Activated effector memory CD4-positive, alpha-beta T cell treated with Interleukin-2 at 50 U/mL for 16 hours (primary cell): ENCODE measurements around the gene CAMSAP1.
A peak's percentile ranks its signal among the peaks of the same experiment; 100 is the strongest.
"Not testable (repeated sequence)": the region's sequence is repeated elsewhere in the genome, so short reads cannot be mapped to it uniquely, and the experiment has no call there.

ENCODE experiments used
- DNase-seq: peaks from one replicate; pipeline ENCODE4 v3.0.0-alpha.2; 2020

Gene CAMSAP1

DNA sequence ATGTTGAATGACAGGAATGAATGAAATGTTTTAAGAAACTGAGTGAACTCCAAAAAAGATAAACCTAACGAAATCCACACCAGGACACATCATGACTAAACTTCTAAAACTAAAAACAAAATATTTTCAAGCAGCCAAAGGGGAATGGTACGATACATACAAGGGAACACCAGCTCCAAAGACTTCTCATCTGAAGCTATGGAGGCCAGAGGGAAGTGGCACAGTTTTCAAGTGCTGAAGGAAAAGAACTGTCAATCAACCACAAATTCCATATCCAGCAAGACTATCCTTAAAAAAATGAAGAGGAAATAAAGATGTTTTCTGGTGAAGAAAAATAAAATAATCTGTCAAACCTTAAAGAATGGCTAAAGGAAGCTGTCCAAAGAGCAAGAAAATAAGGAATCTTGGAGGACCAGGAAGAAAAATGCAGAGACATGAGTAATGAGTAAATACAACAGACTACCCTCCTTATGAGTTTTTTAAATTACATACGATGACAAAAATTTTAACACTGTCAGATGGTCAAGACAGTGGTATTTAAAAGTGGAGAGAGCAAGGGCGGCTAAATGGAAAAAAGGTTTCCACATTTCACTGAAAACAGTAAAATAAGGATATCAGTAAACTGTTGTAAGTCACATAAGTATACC lies 12.0 kb downstream of the CAMSAP1 start:
- DNase-seq = no peak

DNA sequence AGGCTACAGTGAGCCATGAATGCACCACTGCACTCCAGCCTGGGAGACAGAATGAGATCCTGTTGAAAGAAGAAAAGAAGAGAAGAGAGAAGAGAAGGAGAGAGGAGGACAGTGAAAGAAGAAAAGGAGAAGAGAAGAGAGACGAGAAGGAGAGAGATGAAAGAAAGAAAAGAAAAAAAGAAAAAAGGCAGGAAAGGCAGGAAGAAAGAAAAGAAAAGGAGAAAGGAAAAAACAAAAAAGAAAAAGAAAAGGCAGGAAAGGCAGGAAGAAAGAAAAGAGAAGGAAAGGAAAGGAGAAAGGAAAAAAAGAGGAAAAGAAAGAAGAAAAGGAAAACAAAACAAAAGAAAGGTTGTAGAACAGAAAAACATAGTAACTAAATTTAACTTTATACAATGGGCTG lies 14.2 kb downstream of the CAMSAP1 start:
- no peak for DNase-seq

DNA sequence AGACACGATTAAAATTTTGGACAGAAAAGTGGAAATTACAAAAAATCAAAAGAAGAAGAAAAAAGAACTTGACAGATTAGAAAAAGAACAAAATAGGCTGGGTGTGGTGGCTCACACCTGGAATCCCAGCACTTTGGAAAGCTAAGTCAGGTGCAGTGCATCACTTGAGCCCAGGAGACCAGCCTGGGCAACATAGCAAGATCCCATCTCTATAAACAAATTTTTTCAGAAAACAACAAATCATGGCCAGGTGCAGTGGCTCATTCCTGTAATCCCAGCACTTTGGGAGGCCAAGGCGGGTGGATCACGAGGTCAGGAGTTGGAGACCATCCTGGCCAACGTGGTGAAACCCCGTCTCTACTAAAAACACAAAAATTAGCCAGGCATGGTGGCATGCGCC lies 15.0 kb downstream of the CAMSAP1 start:
- DNase-seq = not testable (repeated sequence)

DNA sequence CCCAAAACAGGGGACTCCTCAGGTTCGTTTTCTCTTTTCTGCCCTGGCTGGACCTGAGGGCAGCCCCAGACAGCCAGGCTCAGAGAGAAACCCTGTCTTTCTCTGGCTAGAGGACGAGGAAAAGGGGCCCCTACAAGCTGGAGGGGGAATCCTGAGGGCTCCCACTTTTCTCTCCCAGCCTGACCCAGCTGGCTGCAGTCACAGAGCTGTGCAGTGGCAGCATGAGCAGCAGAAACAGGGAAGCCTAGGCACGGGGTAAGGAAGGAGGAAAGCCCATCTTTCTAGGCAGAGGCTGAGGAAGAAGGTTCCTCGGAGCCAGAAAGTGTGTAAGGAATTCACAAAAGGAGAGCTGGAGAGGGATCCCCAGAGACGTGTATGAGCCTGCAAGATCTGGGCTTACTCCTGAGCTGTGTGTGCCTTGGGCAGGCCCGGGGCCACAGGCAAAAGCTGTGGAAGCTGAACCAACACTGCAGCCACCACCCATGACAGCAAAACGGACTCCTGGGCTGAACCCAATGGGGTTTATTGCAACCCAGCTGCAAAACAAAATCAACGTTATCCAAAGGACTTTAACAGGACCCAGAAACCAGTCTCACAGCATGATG lies 16.2 kb downstream of the CAMSAP1 start:
- no peak for DNase-seq

DNA sequence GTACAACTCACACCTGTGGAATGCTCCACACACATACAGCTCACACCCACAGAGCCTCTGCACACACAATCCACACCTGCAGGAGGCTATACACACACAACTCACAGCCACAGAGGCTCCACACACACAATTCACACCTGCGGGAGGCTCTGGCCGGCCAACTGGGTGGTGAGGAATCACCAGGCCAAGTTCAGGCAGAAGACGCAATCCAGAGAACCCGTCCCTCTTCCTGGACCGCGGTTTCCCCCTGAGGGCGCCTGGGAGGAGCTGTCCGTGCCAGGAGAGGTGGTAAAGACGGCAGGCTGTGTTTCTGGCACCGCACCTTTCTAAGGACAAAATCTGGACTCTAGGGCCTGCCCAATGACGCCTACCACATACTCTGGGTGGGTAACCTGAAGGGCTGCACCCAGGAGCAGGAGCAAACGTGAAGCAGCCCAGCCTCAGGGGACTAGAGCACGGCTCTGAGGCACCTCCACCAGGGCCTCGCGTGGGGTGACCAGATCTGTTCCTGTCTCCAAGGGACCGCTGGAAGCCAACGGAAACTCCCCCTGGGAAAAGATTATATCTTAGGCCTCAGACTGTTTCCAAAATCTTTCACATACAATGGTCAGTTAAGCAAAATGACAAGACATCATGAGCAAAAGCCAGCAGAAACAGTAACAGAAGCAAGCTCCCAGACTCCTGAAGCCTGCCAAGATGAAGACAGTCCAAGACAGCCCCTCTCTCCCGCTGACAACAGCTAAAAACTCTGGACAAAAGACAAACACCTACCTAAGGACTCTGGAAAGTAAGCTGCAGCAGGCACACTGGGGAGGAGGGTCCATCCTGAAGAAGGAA lies 16.9 kb downstream of the CAMSAP1 start:
- DNase-seq = no peak

DNA sequence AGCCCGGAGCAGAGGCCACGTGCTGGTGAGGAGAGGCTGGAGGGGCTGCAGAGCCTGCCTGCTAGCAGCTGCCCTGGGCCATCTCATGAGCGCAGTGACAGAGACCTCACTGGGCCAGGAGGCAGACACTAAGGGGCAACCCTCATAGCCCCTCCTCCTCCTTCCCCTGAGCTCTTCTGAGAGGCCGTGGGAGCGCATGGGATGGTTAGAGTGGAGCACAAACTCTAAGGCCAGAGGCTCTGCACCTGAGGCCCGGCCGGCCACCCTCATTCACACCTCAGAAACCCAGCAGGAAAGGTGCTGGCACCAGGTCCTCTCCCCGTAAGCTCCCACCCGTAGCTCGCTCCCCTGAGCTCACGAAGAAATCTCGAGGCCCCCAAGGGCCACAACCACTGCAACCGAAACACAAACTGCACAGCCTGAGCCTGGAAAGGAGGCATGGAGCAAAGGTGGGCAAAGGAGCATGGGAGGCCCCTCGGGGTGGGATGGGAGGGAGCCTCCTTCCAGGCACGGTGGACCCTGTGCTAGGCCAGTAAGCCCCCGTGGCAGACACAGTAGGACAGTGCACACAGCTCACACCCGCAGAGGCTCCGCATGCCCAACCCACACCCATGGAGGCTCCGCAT lies 17.7 kb downstream of the CAMSAP1 start:
- no peak for DNase-seq

DNA sequence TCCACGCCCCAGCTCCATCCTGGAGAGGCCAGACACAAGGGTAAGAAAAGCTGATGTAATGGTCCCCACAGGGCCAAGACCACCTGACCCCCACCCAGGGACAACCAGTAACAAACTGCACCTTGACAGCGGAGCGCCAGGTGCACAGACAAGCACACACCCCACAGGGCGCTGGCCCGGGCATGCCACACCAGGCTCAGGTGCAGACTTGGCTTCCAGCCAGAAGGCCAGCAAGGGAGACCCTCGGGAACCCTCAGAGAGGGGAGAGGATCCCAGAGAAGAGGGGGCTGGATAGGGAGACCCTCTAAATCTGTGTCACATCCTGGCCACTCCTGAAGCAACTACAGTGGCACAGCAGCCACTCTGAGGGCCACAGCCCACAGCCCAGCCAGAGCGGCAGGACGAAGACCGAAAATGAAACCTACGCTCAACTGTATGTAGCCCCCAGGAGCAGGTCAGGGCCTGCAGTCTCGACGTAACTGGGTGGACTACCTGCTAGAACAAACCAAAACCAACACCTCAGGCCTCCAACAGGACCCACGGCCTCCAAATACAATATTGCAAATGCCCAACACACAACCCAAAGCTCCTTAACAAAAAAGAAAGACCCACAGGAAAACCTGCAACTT lies 18.5 kb downstream of the CAMSAP1 start:
- DNase-seq = no peak

DNA sequence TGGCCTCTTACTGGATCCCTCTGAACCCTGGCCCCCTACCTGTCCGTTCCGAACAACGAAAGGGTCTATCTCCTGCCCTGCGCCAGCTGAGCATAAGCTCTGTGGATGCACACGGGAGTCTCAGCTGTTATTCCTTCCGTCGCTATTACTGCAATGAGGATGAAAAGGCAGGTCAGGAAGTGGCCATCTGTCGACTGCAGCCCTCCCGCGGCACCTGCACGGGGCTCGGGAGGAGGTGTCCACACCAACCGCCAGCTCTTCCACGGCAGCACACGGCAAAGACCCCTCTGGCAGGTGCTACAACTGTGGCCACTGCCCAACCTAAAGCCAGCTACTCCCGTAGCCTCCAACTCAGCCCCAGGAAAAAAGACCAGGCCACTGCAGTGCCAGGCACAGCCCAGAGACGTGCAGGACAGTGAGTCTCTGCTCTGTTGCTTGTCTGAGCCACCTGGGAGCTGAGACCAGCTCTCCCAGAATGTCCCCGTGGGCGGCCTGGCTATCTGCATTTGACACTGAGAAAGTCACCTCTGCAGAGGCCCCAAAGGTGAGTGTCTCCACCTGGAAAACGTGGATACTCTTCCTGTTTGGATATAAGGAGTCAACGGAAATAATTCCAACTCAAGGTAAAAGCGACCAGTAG lies 19.1 kb downstream of the CAMSAP1 start:
- DNase-seq = no peak

DNA sequence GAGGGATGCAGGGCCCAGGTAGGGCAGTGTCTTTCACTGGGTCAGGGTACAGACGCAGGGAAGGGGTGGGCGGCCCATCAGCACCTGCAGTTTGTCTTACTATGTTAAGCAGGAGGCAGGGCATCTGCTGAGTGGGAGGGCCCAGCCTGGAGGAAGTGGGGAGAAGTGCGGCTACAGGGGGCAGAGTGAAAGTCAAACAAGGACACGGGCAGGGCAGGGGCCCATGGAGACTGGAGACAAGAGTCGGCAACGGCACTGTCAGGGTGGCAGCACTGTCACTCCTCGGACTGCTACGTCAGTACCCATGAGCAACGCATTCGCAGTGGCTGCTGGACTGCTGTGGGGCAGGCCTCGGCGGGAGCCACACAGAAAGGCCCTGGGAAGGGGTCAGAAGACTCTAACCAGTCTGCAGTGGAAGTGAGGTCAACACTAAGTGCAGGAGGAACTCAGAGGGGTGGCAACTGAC lies 19.7 kb downstream of the CAMSAP1 start:
- peak; percentile 46 for DNase-seq

DNA sequence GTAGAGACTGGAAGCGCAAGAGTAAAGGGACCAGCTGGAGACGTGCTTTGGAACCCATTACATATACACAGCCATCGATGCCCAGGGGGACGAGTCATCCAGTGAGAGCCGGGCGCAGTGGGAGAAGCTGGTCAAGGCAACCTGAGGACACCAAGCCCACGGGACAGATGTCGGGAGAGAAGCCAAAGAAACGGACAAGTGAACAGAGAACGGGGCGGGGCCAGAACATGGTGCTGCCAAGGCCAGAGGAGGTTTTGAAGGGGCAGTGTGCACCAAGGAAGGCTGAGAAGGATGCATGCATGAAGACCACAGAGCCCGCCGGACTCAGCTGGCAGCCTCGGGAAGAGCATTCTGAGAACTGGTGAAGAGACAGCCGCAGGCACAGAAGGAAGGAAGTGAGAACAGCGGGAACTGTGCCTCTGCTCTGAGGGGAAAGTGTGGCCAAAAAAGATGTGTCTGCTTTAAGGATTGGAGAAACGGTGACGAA lies 20.3 kb downstream of the CAMSAP1 start:
- no peak for DNase-seq

DNA sequence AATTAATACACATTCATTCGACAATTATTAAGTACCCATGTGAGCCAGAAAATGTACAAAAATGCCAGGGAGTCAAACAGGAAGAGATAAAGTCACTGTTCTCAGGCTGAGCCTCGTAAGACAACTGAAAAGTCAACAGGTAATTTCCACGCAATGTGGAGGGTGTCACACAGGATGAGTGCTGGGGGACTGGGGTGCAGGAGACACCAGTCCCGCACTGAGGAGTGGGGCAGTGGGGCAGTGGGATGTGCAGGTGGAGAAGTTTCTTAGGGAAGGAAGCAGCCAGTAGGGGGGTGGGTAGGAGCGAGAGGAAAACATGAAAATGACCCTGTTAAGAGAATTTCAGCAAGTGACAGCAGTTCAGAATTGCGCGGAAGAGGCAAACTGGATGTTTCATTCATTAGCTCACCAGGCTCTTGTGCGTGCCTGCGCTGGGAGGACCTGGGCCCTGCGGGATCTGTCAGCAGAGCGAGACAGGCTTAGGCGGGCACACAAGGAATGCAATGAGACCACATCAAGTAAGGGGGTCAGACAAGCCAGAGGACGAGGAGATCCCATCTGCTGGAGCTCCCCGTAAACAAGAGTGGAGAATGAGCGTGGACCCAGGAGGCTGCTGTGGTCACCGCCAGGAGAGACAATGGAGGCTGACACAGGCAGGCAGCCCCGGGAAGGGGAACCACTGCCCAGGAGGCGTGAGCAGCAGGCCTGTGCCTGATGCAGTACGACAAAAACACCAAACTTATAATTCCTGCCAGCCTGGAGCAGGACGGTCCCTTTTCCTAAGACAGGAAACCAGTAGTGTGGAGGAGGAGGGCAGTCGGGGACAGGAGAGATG lies 21.0 kb downstream of the CAMSAP1 start:
- no peak for DNase-seq

DNA sequence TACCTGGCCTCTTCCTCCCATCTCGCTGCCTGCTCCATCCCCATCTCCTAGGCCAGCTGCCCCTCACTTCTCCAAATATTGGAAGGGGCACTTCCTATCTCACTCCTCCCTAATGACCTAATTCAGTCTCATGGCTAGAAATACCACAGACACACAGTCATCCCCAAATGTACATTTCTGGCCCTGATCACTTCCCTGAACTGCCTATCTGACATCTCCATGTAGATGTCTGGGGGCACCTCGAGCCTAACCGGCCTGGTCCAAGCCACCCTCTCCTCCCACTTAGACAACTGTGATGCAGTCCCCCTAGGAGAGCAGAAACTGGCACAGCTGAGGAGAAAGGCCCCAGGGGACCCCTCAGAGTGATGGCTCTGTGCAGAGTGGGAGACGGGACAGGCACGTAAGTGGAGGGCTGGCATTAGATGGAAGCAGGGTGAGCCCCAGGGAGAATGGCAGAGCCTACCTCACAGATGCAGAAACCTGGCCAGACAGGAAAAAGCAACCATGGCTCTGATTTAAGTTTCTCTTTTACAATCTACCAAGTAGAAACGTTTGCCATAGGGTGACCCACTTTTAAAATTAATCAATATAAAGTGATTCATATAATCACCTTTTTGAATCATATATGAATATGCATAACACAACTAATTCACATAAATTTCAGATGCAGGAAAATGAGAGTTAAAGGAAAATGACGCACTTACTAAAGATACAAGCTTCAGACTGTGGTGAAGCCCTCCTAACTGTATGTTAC lies 22.1 kb downstream of the CAMSAP1 start:
- DNase-seq = no peak

DNA sequence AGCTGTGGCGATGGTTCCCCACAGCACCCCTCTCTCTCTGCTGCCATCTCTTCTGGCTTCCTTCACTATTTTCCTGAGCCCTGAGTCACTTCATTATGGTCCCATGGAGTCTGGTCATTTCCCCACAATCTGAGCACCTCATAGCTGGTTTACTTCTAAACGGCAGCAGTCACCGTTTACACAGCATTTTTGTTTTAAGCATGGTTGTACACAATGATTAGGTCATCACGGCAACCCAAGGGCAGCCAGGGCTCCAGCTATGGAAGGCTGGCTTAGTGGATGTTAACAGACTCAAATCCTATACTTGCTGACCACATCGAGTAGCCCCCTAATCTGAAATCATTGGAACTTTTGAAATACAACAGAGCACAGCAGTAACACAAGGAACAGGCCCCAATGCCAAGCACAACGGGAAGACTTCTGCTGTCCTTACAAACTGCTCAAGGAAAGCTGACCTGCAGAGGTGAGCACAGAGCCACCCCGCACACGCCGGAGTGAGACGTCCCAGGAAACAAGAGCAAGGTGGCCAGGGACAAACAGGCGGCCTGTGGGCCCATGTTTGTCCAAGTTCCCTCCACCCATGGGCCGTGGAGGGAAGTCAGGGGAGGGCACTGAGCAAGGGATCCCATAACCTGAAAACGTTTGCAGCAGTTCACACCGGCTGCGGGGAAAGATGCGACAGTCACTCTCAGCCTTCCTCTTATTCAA lies 22.9 kb downstream of the CAMSAP1 start:
- no peak for DNase-seq

DNA sequence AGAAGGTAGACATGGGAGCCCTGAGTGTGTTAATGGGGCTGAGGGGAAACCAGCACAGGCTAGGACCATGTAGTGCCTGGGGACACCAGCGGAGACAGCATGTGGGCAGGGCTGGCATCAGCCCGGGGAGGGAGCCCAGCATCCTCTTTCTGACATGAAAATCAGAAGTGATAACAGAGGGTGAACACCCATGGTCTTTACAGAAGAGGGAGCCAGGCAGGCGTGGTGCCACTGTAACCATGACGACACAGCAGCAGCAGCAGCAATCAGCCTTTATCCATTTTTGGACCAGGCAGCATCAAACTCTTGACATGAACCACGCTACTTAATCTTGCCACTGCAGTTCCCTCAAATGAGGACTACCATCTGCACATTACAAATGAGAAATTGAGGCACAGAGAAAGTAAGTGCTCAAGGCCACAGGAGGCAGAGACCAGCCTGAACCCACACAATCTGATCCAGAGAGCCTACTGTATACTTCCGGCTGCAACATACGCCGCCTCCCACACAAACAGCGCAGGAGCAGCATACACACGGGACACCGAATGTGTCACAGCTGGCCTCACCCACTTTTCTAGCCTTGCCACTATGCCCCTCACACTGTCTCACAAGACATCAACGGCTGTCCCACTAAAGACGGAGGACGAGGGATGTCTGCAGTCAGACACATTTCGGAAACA lies 23.8 kb downstream of the CAMSAP1 start:
- no peak for DNase-seq

DNA sequence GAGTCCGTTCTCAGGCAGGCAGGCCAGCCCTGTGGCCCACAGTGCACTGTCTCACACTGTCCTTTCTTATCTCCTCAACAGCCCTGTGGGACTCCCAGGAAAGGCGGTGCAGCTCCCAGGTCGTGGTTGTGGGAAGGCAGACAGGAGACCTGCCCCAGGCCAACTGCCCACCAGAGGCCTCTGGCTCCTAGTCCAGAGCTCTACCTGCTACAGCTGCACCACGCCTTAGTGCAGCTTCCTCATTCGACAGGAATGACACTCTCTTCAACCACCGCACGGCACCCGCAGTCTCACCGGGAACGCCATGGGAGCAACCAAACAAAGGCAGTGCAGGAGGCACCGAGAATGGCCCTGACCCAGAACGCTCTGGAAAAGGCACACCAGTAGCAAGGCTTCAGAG lies 25.3 kb downstream of the CAMSAP1 start:
- no peak for DNase-seq

DNA sequence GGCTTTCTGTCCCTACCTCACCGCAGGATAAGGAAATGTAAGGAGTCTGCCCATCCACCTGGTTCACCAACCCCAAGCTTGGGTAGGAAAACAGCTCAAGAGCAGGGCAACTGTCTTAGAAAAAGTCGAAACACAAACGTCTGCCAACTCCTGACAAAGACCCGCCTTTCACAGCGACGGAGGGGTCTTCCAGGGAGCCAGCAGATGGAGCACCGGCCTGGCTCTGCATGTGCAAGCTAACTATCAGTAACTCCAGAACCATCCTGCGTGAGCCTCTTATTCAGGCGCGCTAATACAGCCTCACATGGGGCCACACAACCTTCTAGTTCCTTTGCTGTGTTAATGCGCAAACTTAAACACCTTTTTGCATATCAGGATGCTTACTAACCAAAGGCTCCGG lies 26.9 kb downstream of the CAMSAP1 start:
- DNase-seq = no peak

DNA sequence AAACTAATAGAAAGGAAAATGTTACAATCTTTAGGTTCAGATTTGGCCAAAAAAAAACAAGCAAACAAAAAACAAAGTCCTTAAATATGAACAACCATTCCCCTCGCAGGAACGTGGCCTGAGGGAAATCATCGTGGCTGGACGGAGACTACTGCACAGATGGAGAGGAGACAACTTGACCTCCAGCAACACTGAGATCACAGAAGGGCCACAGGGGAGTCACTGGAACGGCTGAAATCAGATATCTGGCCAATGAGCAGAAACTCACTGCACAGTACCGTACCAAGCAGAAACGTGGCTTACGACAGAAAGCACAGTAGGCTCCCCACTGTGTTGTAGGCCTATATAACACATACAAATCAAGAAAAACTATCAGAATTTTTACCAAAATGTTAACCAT lies 27.7 kb downstream of the CAMSAP1 start:
- DNase-seq = no peak

DNA sequence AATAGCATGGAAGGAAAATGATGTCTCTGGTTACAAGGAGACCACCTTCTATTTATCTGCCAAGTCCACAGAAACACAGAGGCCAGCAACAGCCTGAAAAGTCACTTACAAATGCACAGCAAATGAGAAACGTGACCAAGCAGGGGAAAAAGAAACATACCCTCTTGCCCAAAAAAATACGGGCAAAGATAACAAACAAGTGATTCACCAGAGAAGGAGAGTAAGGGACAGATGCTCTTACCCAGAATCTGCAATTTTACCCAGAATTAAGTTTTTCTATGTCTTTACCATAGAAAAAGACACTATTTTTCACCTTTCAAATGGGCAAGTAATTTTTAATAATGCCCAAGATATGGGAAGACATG lies 28.1 kb downstream of the CAMSAP1 start:
- DNase-seq = no peak

DNA sequence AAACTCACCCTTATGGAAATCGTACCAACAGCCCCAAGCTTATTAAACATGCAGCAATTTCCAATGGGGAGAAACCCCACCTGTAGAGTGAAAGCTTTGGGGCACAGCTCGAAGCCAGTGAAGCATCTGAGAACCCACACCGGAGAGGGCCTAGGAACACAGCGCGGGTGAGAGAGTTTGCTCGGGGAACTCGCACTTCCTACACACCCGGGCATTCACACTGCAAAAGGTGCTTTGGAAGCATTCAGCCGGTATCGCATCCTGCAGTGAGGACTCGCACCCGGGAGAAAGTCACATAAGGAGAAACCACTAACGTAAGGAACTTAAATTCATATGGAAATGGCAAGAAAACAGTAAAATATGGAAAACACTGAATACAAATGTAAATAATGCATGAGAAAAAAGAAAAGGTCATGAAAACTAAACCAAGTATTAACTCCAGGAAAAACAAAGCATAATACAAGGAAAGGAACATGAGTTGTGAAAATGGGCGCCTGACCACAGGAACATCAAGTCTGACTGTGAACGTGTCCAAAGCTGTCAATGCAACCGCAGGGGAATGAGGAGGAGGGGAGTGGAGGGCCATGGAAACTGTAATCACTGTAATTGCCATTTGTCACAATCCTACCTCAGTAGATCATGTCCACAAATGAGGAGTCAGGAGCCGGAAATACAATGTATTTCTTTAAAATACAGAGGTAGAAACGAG lies 28.7 kb downstream of the CAMSAP1 start:
- no peak for DNase-seq
